ENCODE measurements around the gene SRGAP3.

Gene SRGAP3

DNA sequence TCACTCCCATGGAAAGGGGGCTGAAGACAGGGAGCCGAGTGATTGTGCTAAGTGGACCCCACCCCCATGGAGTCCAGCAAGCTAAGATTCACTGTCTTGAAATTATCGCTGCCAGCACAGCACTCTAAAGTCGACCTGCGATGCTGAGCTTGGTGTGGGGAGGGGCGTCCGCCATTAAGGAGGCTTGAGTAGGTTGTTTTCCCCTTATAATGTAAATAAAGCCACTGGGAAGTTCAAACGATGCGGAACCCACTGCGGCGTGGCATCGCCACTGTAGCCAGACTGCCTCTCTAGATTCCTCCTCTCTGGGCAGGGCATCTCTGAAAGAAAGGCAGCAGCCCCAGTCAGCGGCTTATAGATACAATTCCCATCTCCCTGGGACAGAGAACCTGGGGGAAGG is 10.9 kb upstream of the SRGAP3 start:
- TF ChIP-seq ZNF391 (tag by site-specific recombination; IDR thresholded peaks at IDR 0.05; ENCODE audit: borderline replicate concordance, low read depth) = no peak
- ChIA-PET CTCF (no interaction called here), POLR2A (no interaction called here)
- H3K36me3 ChIP-seq (ENCODE audit: control insufficient read depth in 2 of 2, insufficient read depth in 1 of 2, low read length in 2 of 2) = no peaks in the 10 kb centered on the region
- no peak overlapping the region for H3K27ac ChIP-seq (ENCODE audit: extremely low read depth, low read depth, low read length)
- no peaks in the 10 kb centered on the region for H3K4me1 ChIP-seq (ENCODE audit: control insufficient read depth, insufficient read depth, low read length)
- no peak overlapping the region for H3K4me3 ChIP-seq (ENCODE audit: low read depth, low read length)
- H3K9me3 ChIP-seq (ENCODE audit: control insufficient read depth, insufficient read depth, low read depth, low read length) = no peaks in the 10 kb centered on the region

DNA sequence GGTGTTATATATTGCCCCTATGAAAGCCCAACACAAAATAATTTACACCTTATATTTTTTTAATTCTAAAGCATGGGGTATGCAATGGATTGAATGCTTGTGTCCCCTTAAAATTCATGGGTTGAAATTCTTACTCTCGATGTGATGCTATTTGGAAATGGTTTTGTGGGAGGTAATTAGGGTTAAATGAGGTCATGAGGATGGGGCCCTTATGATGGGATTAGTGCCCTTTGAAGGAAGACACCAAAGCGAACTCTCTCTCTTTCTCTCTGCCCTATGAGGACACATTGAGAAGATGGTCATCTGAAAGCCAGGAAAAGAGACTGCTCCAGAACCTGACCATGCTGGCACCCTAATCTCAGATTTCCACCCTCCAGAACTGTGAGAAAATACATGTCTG is 7.6 kb upstream of the SRGAP3 start:
- Histone ChIP-seq H3K36me3 (ENCODE audit: control insufficient read depth in 2 of 2, insufficient read depth in 1 of 2, low read length in 2 of 2) (no peaks in the 10 kb centered on the region), H3K4me3 (ENCODE audit: low read depth, low read length) (no peak overlapping the region), H3K9me3 (ENCODE audit: control insufficient read depth, insufficient read depth, low read depth, low read length) (no peaks in the 10 kb centered on the region), H3K27ac (ENCODE audit: extremely low read depth, low read depth, low read length) (no peak overlapping the region), H3K4me1 (ENCODE audit: control insufficient read depth, insufficient read depth, low read length) (no peaks in the 10 kb centered on the region)
- ChIA-PET CTCF (interaction anchor here (0.7 kb wide), 1 partner anchor 161 kb away, joined by 3 read pairs; no protein-coding TSS in a partner anchor), POLR2A (no interaction called here)
- TF ChIP-seq ZNF23 (tag by site-specific recombination; IDR thresholded peaks at IDR 0.05; ENCODE audit: borderline replicate concordance) (no peak), ZNF174 (tag by site-specific recombination; IDR thresholded peaks at IDR 0.05) (no peak), SP3 (tag by site-specific recombination; IDR thresholded peaks at IDR 0.05) (no peak), ZXDB (tag by site-specific recombination; IDR thresholded peaks at IDR 0.05) (no peak), ZIC2 (tag by site-specific recombination; IDR thresholded peaks at IDR 0.05) (no peak), ZNF560 (tag by site-specific recombination; IDR thresholded peaks at IDR 0.05; ENCODE audit: borderline replicate concordance) (no peak), ZNF350 (tag by site-specific recombination; IDR thresholded peaks at IDR 0.05) (no peak), ZNF664 (tag by site-specific recombination; IDR thresholded peaks at IDR 0.05) (no peak), ZNF221 (tag by site-specific recombination; IDR thresholded peaks at IDR 0.05; ENCODE audit: borderline replicate concordance) (no peak), GLI4 (tag by site-specific recombination; IDR thresholded peaks at IDR 0.05) (no peak), ZNF175 (tag by site-specific recombination; IDR thresholded peaks at IDR 0.05) (no peak), ZNF529 (tag by site-specific recombination; IDR thresholded peaks at IDR 0.05; ENCODE audit: insufficient replicate concordance) (no peak), ZNF302 (tag by site-specific recombination; IDR thresholded peaks at IDR 0.05; ENCODE audit: low read depth) (no peak), YY1 (tag by site-specific recombination; IDR thresholded peaks at IDR 0.05) (no peak), ZNF24 (tag by site-specific recombination; IDR thresholded peaks at IDR 0.05) (no peak)
- TF ChIP-seq, protein P1, sequence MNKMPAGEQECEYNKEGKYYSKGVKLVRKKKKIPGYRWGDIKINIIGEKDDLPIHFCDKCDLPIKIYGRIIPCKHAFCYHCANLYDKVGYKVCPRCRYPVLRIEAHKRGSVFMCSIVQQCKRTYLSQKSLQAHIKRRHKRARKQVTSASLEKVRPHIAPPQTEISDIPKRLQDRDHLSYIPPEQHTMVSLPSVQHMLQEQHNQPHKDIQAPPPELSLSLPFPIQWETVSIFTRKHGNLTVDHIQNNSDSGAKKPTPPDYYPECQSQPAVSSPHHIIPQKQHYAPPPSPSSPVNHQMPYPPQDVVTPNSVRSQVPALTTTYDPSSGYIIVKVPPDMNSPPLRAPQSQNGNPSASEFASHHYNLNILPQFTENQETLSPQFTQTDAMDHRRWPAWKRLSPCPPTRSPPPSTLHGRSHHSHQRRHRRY (tag by site-specific recombination; IDR thresholded peaks at IDR 0.05) = no peak
- TF ChIP-seq, protein P2, sequence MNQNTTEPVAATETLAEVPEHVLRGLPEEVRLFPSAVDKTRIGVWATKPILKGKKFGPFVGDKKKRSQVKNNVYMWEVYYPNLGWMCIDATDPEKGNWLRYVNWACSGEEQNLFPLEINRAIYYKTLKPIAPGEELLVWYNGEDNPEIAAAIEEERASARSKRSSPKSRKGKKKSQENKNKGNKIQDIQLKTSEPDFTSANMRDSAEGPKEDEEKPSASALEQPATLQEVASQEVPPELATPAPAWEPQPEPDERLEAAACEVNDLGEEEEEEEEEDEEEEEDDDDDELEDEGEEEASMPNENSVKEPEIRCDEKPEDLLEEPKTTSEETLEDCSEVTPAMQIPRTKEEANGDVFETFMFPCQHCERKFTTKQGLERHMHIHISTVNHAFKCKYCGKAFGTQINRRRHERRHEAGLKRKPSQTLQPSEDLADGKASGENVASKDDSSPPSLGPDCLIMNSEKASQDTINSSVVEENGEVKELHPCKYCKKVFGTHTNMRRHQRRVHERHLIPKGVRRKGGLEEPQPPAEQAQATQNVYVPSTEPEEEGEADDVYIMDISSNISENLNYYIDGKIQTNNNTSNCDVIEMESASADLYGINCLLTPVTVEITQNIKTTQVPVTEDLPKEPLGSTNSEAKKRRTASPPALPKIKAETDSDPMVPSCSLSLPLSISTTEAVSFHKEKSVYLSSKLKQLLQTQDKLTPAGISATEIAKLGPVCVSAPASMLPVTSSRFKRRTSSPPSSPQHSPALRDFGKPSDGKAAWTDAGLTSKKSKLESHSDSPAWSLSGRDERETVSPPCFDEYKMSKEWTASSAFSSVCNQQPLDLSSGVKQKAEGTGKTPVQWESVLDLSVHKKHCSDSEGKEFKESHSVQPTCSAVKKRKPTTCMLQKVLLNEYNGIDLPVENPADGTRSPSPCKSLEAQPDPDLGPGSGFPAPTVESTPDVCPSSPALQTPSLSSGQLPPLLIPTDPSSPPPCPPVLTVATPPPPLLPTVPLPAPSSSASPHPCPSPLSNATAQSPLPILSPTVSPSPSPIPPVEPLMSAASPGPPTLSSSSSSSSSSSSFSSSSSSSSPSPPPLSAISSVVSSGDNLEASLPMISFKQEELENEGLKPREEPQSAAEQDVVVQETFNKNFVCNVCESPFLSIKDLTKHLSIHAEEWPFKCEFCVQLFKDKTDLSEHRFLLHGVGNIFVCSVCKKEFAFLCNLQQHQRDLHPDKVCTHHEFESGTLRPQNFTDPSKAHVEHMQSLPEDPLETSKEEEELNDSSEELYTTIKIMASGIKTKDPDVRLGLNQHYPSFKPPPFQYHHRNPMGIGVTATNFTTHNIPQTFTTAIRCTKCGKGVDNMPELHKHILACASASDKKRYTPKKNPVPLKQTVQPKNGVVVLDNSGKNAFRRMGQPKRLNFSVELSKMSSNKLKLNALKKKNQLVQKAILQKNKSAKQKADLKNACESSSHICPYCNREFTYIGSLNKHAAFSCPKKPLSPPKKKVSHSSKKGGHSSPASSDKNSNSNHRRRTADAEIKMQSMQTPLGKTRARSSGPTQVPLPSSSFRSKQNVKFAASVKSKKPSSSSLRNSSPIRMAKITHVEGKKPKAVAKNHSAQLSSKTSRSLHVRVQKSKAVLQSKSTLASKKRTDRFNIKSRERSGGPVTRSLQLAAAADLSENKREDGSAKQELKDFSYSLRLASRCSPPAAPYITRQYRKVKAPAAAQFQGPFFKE (tag by site-specific recombination; IDR thresholded peaks at IDR 0.05; ENCODE audit: borderline replicate concordance) = no peak
- TF ChIP-seq, protein P3, sequence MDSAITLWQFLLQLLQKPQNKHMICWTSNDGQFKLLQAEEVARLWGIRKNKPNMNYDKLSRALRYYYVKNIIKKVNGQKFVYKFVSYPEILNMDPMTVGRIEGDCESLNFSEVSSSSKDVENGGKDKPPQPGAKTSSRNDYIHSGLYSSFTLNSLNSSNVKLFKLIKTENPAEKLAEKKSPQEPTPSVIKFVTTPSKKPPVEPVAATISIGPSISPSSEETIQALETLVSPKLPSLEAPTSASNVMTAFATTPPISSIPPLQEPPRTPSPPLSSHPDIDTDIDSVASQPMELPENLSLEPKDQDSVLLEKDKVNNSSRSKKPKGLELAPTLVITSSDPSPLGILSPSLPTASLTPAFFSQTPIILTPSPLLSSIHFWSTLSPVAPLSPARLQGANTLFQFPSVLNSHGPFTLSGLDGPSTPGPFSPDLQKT (IDR thresholded peaks at IDR 0.05; ENCODE audit: borderline replicate concordance, low read depth, low read length) = no peak
